Effector memory CD8-positive, alpha-beta T cell (primary cell): ENCODE data around the gene MAD1L1.

Experiments
- ATAC-seq: fragments of 150-1000 bp; cut with Tn5 transposase; replicated peaks from 2 replicates; pipeline ENCODE4 v1.10.0; 2021; ENCODE audit warnings: mild to moderate bottlenecking, moderate library complexity
- DNase-seq, 3 experiments: peaks; one replicate each; pipeline ENCODE4 v3.0.0; 2021
- H3K27ac Mint-ChIP-seq, 2 donors: one replicate each; pipeline ENCODE4 v1.8.0; 2022; ENCODE audit warnings: mild to moderate bottlenecking in 2 of 2, mixed read lengths in 2 of 2, moderate library complexity in 2 of 2
- H3K27me3 Mint-ChIP-seq, 2 donors: one replicate each; pipeline ENCODE4 v1.8.0; 2022; ENCODE audit warnings: mixed read lengths in 2 of 2
- H3K36me3 Mint-ChIP-seq: one replicate; pipeline ENCODE4 v1.8.0; 2022; ENCODE audit warnings: mild to moderate bottlenecking, moderate library complexity, mixed read lengths; ENCODE audit not compliant: insufficient read depth
- H3K4me1 Mint-ChIP-seq, 2 donors: one replicate each; pipeline ENCODE4 v1.8.0; 2022; ENCODE audit warnings: low read depth in 2 of 2, mixed read lengths in 2 of 2
- H3K4me3 Mint-ChIP-seq, 2 donors: one replicate each; pipeline ENCODE4 v1.8.0; 2022; ENCODE audit warnings: mild to moderate bottlenecking in 2 of 2, mixed read lengths in 2 of 2, moderate library complexity in 2 of 2
- H3K9me3 Mint-ChIP-seq, 2 donors: one replicate each; pipeline ENCODE4 v1.8.0; 2022; ENCODE audit warnings: mixed read lengths in 2 of 2

MAD1L1 gene

GRCh38 chr7:2227699-2228098 is 5.0 kb downstream of the MAD1L1 start:
- H3K4me3 Mint-ChIP-seq, result no peak overlapping the region
- peaks cover 19% of the 10 kb centered on the region for H3K36me3 Mint-ChIP-seq
- ATAC-seq (no peak), DNase-seq (no peak)
- H3K4me1 Mint-ChIP-seq, result peaks cover 16 to 31% of the 10 kb centered on the region in 2 donors
- peak overlapping the region in 1 of 2 donors; percentile 7 for H3K27ac Mint-ChIP-seq
- H3K27me3 Mint-ChIP-seq, result no peaks in the 10 kb centered on the region
- no peaks in the 10 kb centered on the region for H3K9me3 Mint-ChIP-seq

GRCh38 chr7:2225830-2226229 is 6.9 kb downstream of the MAD1L1 start:
- H3K27me3 Mint-ChIP-seq, result no peaks in the 10 kb centered on the region
- no peak overlapping the region for H3K4me3 Mint-ChIP-seq
- peaks cover 13 to 23% of the 10 kb centered on the region in 2 donors for H3K4me1 Mint-ChIP-seq
- no peaks in the 10 kb centered on the region for H3K9me3 Mint-ChIP-seq
- ATAC-seq (no peak), DNase-seq (no peak)
- peaks cover 23% of the 10 kb centered on the region for H3K36me3 Mint-ChIP-seq
- peak overlapping the region in 1 of 2 donors; percentile 59 for H3K27ac Mint-ChIP-seq

- no peaks in the 10 kb centered on the region for H3K9me3 Mint-ChIP-seq
- H3K27me3 Mint-ChIP-seq, result no peaks in the 10 kb centered on the region
- DNase-seq (no peak), ATAC-seq (no peak)
- H3K4me3 Mint-ChIP-seq, result no peak overlapping the region
- H3K27ac Mint-ChIP-seq, result peak overlapping the region in 1 of 2 donors; percentile 59
- peaks cover 23% of the 10 kb centered on the region for H3K36me3 Mint-ChIP-seq
- peaks cover 13 to 23% of the 10 kb centered on the region in 2 donors for H3K4me1 Mint-ChIP-seq
Observed at GRCh38 chr7:2225336-2225735, 7.4 kb downstream of the MAD1L1 start.

GRCh38 chr7:2224934-2225333 is 7.8 kb downstream of the MAD1L1 start:
- Mint-ChIP-seq H3K4me1 (peaks cover 9 to 19% of the 10 kb centered on the region in 2 donors), H3K4me3 (no peak overlapping the region), H3K27ac (peak overlapping the region in 1 of 2 donors; percentile 59), H3K27me3 (no peaks in the 10 kb centered on the region), H3K9me3 (no peaks in the 10 kb centered on the region), H3K36me3 (peaks cover 23% of the 10 kb centered on the region)
- ATAC-seq, result no peak
- DNase-seq, result no peak

- ATAC-seq, result no peak
Observed at GRCh38 chr7:2224491-2224928, 8.2 kb downstream of the MAD1L1 start.

GRCh38 chr7:2223321-2223720 is 9.4 kb downstream of the MAD1L1 start:
- DNase-seq (no peak), ATAC-seq (no peak)
- Mint-ChIP-seq H3K4me3 (no peak overlapping the region), H3K27me3 (no peaks in the 10 kb centered on the region), H3K36me3 (peaks cover 14% of the 10 kb centered on the region), H3K9me3 (no peaks in the 10 kb centered on the region), H3K4me1 (peaks cover 3 to 13% of the 10 kb centered on the region in 2 donors), H3K27ac (no peak overlapping the region)

More at GRCh38 chr7:2224491-2224928, 8.2 kb downstream of the MAD1L1 start:
- no peaks in the 10 kb centered on the region for H3K9me3 Mint-ChIP-seq
- peaks cover 5 to 15% of the 10 kb centered on the region in 2 donors for H3K4me1 Mint-ChIP-seq
- H3K4me3 Mint-ChIP-seq, result no peak overlapping the region
- no peaks in the 10 kb centered on the region for H3K27me3 Mint-ChIP-seq
- H3K27ac Mint-ChIP-seq, result no peak overlapping the region
- H3K36me3 Mint-ChIP-seq, result peaks cover 21% of the 10 kb centered on the region
- no peak for DNase-seq

GRCh38 chr7:2222516-2222915 is 10.2 kb downstream of the MAD1L1 start:
- H3K27ac Mint-ChIP-seq, result no peak overlapping the region
- no peaks in the 10 kb centered on the region for H3K9me3 Mint-ChIP-seq
- H3K27me3 Mint-ChIP-seq, result no peaks in the 10 kb centered on the region
- H3K36me3 Mint-ChIP-seq, result peaks cover 12% of the 10 kb centered on the region
- no peak overlapping the region for H3K4me3 Mint-ChIP-seq
- ATAC-seq (no peak), DNase-seq (no peak)
- peaks cover 3 to 13% of the 10 kb centered on the region in 2 donors for H3K4me1 Mint-ChIP-seq

- no peak overlapping the region for H3K27ac Mint-ChIP-seq
- peaks cover 6 to 14% of the 10 kb centered on the region in 2 donors for H3K4me1 Mint-ChIP-seq
- DNase-seq (no peak), ATAC-seq (no peak)
- no peak overlapping the region for H3K4me3 Mint-ChIP-seq
- H3K36me3 Mint-ChIP-seq, result peaks cover 20% of the 10 kb centered on the region
- H3K9me3 Mint-ChIP-seq, result no peaks in the 10 kb centered on the region
- H3K27me3 Mint-ChIP-seq, result no peaks in the 10 kb centered on the region
Observed at GRCh38 chr7:2220954-2221353, 11.8 kb downstream of the MAD1L1 start.

GRCh38 chr7:2220506-2220905 is 12.2 kb downstream of the MAD1L1 start:
- Mint-ChIP-seq H3K36me3 (peaks cover 24% of the 10 kb centered on the region), H3K27me3 (no peaks in the 10 kb centered on the region), H3K9me3 (no peaks in the 10 kb centered on the region), H3K4me3 (no peak overlapping the region), H3K4me1 (peaks cover 11 to 16% of the 10 kb centered on the region in 2 donors), H3K27ac (no peak overlapping the region)
- ATAC-seq (no peak), DNase-seq (no peak)

- ATAC-seq, result no peak
- H3K27ac Mint-ChIP-seq, result no peak overlapping the region
- H3K4me3 Mint-ChIP-seq, result no peak overlapping the region
- no peaks in the 10 kb centered on the region for H3K27me3 Mint-ChIP-seq
- no peak for DNase-seq
- H3K9me3 Mint-ChIP-seq, result no peaks in the 10 kb centered on the region
- peaks cover 14 to 17% of the 10 kb centered on the region in 2 donors for H3K4me1 Mint-ChIP-seq
- peaks cover 24% of the 10 kb centered on the region for H3K36me3 Mint-ChIP-seq
Observed at GRCh38 chr7:2220030-2220429, 12.7 kb downstream of the MAD1L1 start.

GRCh38 chr7:2219606-2220005 is 13.1 kb downstream of the MAD1L1 start:
- ATAC-seq, result no peak
- H3K27me3 Mint-ChIP-seq, result no peaks in the 10 kb centered on the region
- no peak for DNase-seq
- H3K36me3 Mint-ChIP-seq, result peaks cover 28% of the 10 kb centered on the region
- H3K4me1 Mint-ChIP-seq, result peaks cover 14 to 21% of the 10 kb centered on the region in 2 donors
- H3K4me3 Mint-ChIP-seq, result no peak overlapping the region
- H3K9me3 Mint-ChIP-seq, result no peaks in the 10 kb centered on the region
- no peak overlapping the region for H3K27ac Mint-ChIP-seq

- Mint-ChIP-seq H3K4me3 (no peak overlapping the region), H3K27me3 (no peaks in the 10 kb centered on the region), H3K36me3 (peaks cover 30% of the 10 kb centered on the region), H3K27ac (no peak overlapping the region), H3K4me1 (peaks cover 14 to 21% of the 10 kb centered on the region in 2 donors), H3K9me3 (no peaks in the 10 kb centered on the region)
- DNase-seq, result no peak
- no peak for ATAC-seq
Observed at GRCh38 chr7:2219136-2219535, 13.6 kb downstream of the MAD1L1 start.

- DNase-seq (no peak), ATAC-seq (no peak)
- Mint-ChIP-seq H3K27ac (no peak overlapping the region), H3K9me3 (no peaks in the 10 kb centered on the region), H3K4me1 (peaks cover 14 to 22% of the 10 kb centered on the region in 2 donors), H3K4me3 (no peak overlapping the region), H3K27me3 (no peaks in the 10 kb centered on the region), H3K36me3 (peaks cover 30% of the 10 kb centered on the region)
Observed at GRCh38 chr7:2218444-2218785, 14.3 kb downstream of the MAD1L1 start.

GRCh38 chr7:2217716-2218443 is 14.9 kb downstream of the MAD1L1 start:
- Mint-ChIP-seq H3K4me1 (peaks cover 14 to 22% of the 10 kb centered on the region in 2 donors), H3K4me3 (no peak overlapping the region), H3K27ac (no peak overlapping the region), H3K27me3 (no peaks in the 10 kb centered on the region), H3K9me3 (no peaks in the 10 kb centered on the region), H3K36me3 (peaks cover 30% of the 10 kb centered on the region)
- ATAC-seq (no peak), DNase-seq (no peak)
